Posterior cingulate gyrus (tissue), 11 donors: ENCODE data around the gene AQP12B.

Experiments used
- DNase-seq, 10 donors: peaks; one replicate each; pipeline versions ENCODE4 v3.0.0 to v3.0.0-alpha.2; 2020 to 2021; ENCODE audit warnings: mixed read lengths in 3 of 10
- intact Hi-C: fragments of 100-400 bp; cut with DNase I; formaldehyde crosslinking; loops from one replicate; pipeline ENCODE4 v1.15.1; 2023

AQP12B gene

GRCh38 chr2:240650254-240650965 is 32.3 kb downstream of the AQP12B start:
- peak in 1 of 10 donors; percentile 81 for DNase-seq
- intact Hi-C loops = no loop called here

DNA sequence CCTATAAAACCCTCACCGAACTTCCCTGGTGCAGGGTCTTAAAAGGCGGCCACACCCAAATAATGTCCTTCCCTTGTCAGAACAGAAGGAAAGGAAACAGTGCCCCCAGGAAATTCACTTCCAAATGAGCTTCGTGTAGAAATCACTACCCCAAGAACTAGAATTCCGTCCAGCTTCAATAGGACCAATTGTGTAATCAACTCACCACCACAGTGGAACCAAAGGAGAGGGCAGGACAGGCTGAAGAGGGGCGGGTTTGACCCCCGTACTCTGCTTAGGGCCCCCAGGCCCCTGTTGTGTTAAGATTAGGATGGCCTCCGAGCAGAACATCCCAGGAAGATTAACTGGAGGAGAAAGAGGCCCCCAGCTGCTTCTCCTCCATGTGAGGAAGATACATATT is 33.4 kb downstream of the AQP12B start:
- DNase-seq = no peak
- intact Hi-C loops = no loop called here

- intact Hi-C loops = no loop called here
- DNase-seq = no peak
Observed at GRCh38 chr2:240648650-240649275, 33.9 kb downstream of the AQP12B start.

DNA sequence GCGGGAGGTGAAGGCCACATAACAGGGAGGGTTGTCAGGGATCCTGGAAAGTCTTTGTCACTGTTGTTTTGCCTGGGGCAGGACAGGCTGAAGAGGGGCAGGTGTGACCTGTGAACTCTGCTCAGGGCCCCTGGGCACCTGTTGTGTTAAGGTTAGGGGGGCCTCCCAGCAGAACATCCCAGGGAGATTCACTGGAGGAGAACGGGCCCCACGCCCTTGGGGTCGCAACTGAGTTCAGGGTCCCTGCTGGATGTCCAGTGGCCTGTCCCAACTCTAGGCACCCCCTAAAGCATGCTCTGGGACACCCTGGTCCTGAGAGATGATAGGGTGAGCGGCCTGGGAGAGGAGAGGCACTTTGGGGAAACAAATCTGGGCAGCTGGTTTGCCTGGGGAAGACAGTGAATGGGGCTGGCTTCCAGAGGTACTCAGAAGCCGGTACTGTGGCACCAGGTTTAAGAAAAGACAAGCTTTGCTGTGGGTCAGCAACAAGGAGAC is 34.5 kb downstream of the AQP12B start:
- intact Hi-C loops = no loop called here
- no peak for DNase-seq

DNA sequence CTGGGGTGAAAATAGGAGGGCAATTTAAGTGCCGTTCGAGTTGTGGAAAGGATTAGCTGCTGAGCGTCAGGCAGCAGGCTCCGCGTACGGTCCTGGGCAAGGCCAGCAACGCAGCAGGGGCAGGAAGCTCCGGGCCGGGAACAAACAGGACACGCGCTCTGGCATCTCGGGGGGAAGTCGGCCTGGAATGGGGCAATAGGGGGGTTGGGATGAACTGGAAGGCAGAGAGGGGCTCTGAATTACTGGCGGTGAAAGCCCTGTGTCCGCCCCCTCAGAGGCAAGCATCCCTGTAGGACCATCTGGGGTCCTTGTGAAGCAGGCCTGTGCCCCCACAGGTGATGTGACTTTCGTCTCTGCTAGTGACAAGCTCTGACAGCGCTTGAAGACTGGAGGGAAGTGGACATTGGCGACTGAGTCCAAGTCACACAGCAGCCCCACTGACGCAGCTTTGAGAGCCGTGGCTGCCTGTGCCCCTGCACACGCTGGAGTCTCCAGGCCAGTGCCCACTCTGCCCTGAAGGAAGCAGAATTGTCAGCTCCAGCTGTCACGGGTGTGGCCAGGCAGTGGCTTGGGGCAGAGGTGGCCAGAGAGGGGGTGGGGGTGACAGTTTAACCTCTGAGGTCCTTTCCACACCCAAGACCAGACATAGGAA is 35.1 kb downstream of the AQP12B start:
- DNase-seq = peak in 2 of 10 donors; percentile 60 to 76
- intact Hi-C loops = no loop called here

DNA sequence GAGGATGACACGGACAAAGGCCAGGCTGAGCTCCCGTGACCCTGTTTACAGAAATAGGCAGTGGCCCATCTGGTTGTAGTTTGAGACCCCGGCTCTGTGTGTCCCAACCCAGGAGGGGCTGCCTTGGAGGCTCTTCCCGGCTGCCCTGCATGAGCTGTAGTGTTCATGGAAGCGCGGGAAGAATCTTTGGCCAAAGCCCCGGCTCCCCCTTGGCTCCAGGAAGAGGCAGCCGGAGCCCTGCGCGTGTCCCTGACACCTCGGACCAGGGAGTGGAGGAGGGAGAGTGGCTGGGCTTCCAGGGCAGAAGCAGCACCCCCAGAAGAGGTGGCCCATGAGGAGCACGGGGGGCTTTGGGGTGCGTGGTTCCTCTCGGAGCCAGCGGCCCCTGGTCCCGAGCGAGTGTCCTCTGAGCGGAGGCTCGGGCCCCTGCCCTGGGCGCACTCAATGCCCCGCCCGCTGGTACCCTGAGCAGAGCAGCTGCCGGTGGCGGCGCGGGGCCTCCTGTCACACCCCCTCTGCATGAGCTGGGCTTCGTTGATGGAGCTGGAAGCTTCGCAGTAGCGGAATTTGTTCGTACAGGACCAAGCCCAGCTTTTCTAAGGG is 35.7 kb downstream of the AQP12B start:
- DNase-seq = peak in 1 of 10 donors; percentile 81
- intact Hi-C loops = no loop called here

GRCh38 chr2:240646176-240646899 is 36.3 kb downstream of the AQP12B start:
- DNase-seq = peak in 2 of 10 donors; percentile 46 to 77
- intact Hi-C loops = no loop called here

- peak in 1 of 10 donors; percentile 48 for DNase-seq
- intact Hi-C loops = no loop called here
Observed at GRCh38 chr2:240645801-240646175, 36.9 kb downstream of the AQP12B start.

DNA sequence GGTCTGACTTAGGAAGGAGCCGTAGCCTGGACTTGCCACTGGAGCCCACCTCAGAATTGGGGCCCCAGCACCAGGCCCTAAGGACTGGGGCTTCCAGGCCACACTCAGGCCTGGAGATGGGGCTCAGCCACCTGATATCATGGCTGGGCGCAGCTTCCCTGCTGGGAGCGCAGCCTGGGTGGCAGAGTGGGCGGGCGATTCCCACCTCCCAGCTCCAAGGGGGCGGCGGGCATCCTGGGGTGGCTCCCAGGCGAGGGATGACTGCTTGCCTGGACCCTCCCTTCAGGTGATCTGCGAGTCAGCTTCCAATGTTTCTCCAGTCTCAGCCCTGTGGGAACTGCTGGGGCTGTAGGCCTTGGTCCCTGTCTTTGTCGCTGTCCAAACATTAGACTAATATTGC is 37.3 kb downstream of the AQP12B start:
- peak in 1 of 10 donors; percentile 57 for DNase-seq
- intact Hi-C loops = no loop called here

DNA sequence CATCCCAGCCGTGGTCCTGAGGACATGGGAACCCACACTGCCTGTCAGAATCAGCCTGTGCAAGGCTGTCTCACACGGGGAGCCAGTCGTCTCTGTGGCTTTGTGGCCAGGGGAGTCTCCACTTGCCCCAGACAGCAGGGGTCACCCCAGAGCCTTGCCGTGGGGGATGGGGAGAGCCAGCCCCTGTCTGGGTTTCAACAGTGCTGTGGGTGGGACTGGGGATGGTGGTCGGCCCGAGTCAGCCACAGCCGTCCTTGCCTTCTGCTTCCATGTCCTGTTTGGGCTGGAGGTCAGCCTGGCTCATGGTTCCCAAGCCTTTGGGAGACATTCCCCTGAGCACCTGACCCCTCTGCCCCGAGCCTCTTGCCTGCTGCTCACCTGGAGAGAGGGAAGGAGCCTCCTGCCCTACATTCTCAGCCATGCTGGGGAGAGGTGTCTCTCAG is 37.8 kb downstream of the AQP12B start:
- intact Hi-C loops = no loop called here
- peak in 2 of 10 donors; percentile 5 to 69 for DNase-seq

DNA sequence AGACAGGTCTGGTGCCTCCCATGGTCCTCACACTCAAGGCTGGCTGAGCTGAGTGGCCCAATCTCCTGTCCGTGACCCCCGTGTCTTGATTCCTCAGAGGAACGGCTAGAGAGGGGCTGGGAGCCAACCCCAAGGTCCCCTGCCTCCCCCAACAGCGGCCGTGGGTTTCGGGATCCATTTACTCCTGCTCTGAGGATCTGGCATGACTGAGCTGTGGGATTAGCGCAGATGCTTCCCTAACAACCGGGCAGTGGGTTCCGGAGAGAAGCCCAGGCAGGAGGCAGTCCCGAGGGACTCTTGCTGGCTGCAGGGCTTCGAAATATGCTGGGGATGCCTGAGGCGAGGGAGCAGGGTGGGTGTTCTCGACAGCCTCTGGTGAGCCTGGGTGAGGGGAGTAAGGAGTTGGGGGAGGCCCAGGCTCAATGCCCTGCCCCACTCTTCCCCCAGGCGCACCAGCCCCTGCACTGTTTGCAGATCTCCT is 38.5 kb downstream of the AQP12B start:
- intact Hi-C loops = no loop called here
- DNase-seq = peak in 1 of 10 donors; percentile 6

DNA sequence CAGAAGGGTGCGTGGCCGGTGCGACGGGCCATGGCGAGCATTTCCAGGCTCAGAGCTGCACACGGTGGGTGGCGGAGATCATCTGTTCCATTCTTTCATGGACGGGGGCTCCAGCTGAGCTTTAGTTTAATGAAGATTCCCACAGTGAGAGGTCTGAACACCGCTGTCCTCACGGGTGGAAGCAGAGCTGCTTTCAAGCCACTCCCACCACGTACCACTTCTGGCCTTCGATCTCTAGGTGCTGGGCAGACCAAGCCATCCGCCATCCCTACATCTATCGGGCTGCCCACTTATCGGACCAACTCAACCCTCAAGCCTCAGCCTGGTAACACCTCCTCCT is 38.9 kb downstream of the AQP12B start:
- intact Hi-C loops = no loop called here
- DNase-seq = no peak

GRCh38 chr2:240643093-240643810 is 39.4 kb downstream of the AQP12B start:
- DNase-seq = peak in 2 of 10 donors; percentile 18 to 57
- intact Hi-C loops = no loop called here

- peak in 2 of 10 donors; percentile 4 to 19 for DNase-seq
- intact Hi-C loops = no loop called here
Observed at GRCh38 chr2:240642806-240643092, 39.9 kb downstream of the AQP12B start.

- peak in 4 of 10 donors; percentile 7 to 78 (median 50) for DNase-seq
- intact Hi-C loops = no loop called here
Observed at GRCh38 chr2:240642061-240642805, 40.5 kb downstream of the AQP12B start.

DNA sequence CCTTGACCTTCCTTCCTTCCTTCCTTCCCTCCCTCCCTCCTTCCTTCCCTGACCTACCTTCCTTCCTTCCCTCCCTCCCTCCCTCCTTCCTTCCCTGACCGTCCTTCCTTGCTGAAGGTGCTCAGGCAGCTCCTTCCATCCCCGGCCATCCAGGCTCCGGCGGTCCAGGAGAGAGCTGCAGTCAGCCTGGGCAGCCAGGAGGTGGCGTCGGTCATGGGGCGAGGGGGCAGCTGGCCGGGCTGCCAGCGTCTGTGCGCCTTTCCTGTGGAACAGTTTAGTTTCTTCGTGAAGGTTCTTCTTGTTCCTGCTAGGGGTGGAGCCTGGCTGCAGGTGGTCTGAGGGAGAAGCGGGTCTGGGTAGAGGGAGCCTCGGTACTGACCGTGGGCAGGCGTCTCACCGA is 41.7 kb downstream of the AQP12B start:
- DNase-seq = no peak
- intact Hi-C loops = no loop called here

GRCh38 chr2:240639566-240639965 is 43.1 kb downstream of the AQP12B start:
- DNase-seq = no peak
- intact Hi-C loops = no loop called here

- DNase-seq = peak in 2 of 10 donors; percentile 5 to 65
- intact Hi-C loops = no loop called here
Observed at GRCh38 chr2:240638512-240639160, 44.0 kb downstream of the AQP12B start.

- intact Hi-C loops = no loop called here
- peak in 1 of 10 donors; percentile 1 for DNase-seq
Observed at GRCh38 chr2:240637901-240638345, 44.8 kb downstream of the AQP12B start.
